Breast epithelium (tissue), 4 donors: Measurements from ENCODE around the gene ABCC11. TPM values are rescaled to one million over a fixed set of nuclear protein-coding genes. Genes with fewer than 3 reads are reported as not detected.

Source experiments
- DNase-seq, 2 donors: peaks; one replicate each; pipeline ENCODE4 v3.0.0-alpha.2; 2019; ENCODE audit warnings: low spot score in 2 of 2
- H3K27ac ChIP-seq, 2 donors: fragments of 200-600 bp; sonication (generic) in 1 of 2; one replicate each; pipeline ENCODE4 v1.5.1; 2016 to 2019; ENCODE audit warnings: mild to moderate bottlenecking in 1 of 2
- H3K27me3 ChIP-seq, 2 donors: fragments of 200-600 bp; sonication (generic) in 1 of 2; one replicate each; pipeline versions ENCODE4 v1.5.1 to v1.6.0; 2017 to 2019; ENCODE audit warnings: control low read depth in 1 of 2, mild to moderate bottlenecking in 1 of 2
- H3K36me3 ChIP-seq: fragments of 200-600 bp; one replicate; pipeline ENCODE4 v1.5.1; 2019
- H3K4me1 ChIP-seq, 2 donors: fragments of 200-600 bp; sonication (generic); one replicate each; pipeline ENCODE4 v1.5.1; 2016 to 2019; ENCODE audit warnings: control low read depth in 1 of 2
- H3K4me3 ChIP-seq, 3 donors: fragments of 200-600 bp; sonication (generic); 1 replicate in 2 of 3; 2 replicates in 1 of 3; pipeline ENCODE4 v1.5.1; 2016 to 2019; ENCODE audit warnings: mild to moderate bottlenecking in 3 of 3, moderate library complexity in 2 of 3
- H3K9me3 ChIP-seq, 2 donors: fragments of 200-600 bp; sonication (generic) in 1 of 2; one replicate each; pipeline ENCODE4 v1.5.1; 2016 to 2019; ENCODE audit warnings: control low read depth in 1 of 2
- CTCF ChIP-seq, 3 donors: fragments of 450-650 bp; IDR thresholded peaks; one replicate each; pipeline ENCODE4 v1.5.1; 2016 to 2017; ENCODE audit warnings: antibody characterized with exemption in 3 of 3, mild to moderate bottlenecking in 3 of 3, moderate library complexity in 3 of 3
- POLR2A ChIP-seq: fragments of 450-650 bp; IDR thresholded peaks from one replicate; pipeline ENCODE4 v1.6.1; 2016; ENCODE audit warnings: antibody characterized with exemption, mild to moderate bottlenecking, moderate library complexity
- POLR2AphosphoS5 ChIP-seq, 3 donors: sonication (generic); formaldehyde crosslinking; IDR thresholded peaks; one replicate each; pipeline ENCODE4 v1.6.1; 2017; ENCODE audit warnings: antibody characterized with exemption in 3 of 3
- intact Hi-C: fragments of 100-400 bp; cut with DNase I; formaldehyde crosslinking; loops from one replicate; pipeline ENCODE4 v1.15.1; 2023; ENCODE audit warnings: low total_unique reads
- total RNA-seq, 3 donors: library from RNA; depleted of rRNA; stranded (reverse); fragments of >200 nt; gene quantifications; one replicate each; pipeline ENCODE4 v1.1.0, GENCODE V29; 2016

Gene ABCC11
- total RNA-seq, 3 donors from 2014 or later: 0.32 to 31.8 (median 5.4) TPM

- peaks cover 0 to 15% of the 10 kb centered on the region in 2 donors for H3K9me3 ChIP-seq
- H3K36me3 ChIP-seq: no peaks in the 10 kb centered on the region
- H3K4me1 ChIP-seq: no peaks in the 10 kb centered on the region
- DNase-seq: no peak
- H3K27me3 ChIP-seq: no peaks in the 10 kb centered on the region
- no peak overlapping the region for H3K27ac ChIP-seq
- no peak for TF ChIP-seq CTCF (IDR thresholded peaks at IDR 0.05)
- TF ChIP-seq POLR2AphosphoS5 (IDR thresholded peaks at IDR 0.05): no peak
- no peak for TF ChIP-seq POLR2A
- intact Hi-C loops: no loop called here
- no peak overlapping the region for H3K4me3 ChIP-seq
Observed at GRCh38 chr16:48146710-48147109, 100.6 kb downstream of the ABCC11 start.

GRCh38 chr16:48146131-48146530 is 101.2 kb downstream of the ABCC11 start:
- no peaks in the 10 kb centered on the region for H3K36me3 ChIP-seq
- peaks cover 0 to 15% of the 10 kb centered on the region in 2 donors for H3K9me3 ChIP-seq
- no peak overlapping the region for H3K27ac ChIP-seq
- intact Hi-C loops: no loop called here
- no peaks in the 10 kb centered on the region for H3K4me1 ChIP-seq
- DNase-seq: no peak
- no peaks in the 10 kb centered on the region for H3K27me3 ChIP-seq
- H3K4me3 ChIP-seq: no peak overlapping the region
- TF ChIP-seq POLR2A (no peak), CTCF (IDR thresholded peaks at IDR 0.05) (no peak), POLR2AphosphoS5 (IDR thresholded peaks at IDR 0.05) (no peak)

GRCh38 chr16:48143812-48144368 is 103.4 kb downstream of the ABCC11 start:
- no peak for TF ChIP-seq CTCF (IDR thresholded peaks at IDR 0.05)
- no peak for TF ChIP-seq POLR2A
- TF ChIP-seq POLR2AphosphoS5 (IDR thresholded peaks at IDR 0.05): no peak

GRCh38 chr16:48140821-48141220 is 106.5 kb downstream of the ABCC11 start:
- intact Hi-C loops: loop anchor here (5.0 kb wide), 1 partner anchor 1439 kb away; no protein-coding TSS in a partner anchor
- no peak for TF ChIP-seq POLR2A
- no peak for TF ChIP-seq POLR2AphosphoS5 (IDR thresholded peaks at IDR 0.05)
- TF ChIP-seq CTCF (IDR thresholded peaks at IDR 0.05): no peak
- H3K4me1 ChIP-seq: no peaks in the 10 kb centered on the region
- no peaks in the 10 kb centered on the region for H3K36me3 ChIP-seq
- no peaks in the 10 kb centered on the region for H3K9me3 ChIP-seq
- no peak overlapping the region for H3K4me3 ChIP-seq
- DNase-seq: no peak
- no peaks in the 10 kb centered on the region for H3K27me3 ChIP-seq
- no peak overlapping the region for H3K27ac ChIP-seq

More at GRCh38 chr16:48143812-48144368, 103.4 kb downstream of the ABCC11 start:
- Histone ChIP-seq H3K36me3 (no peaks in the 10 kb centered on the region), H3K4me1 (no peaks in the 10 kb centered on the region), H3K27ac (no peak overlapping the region), H3K9me3 (peaks cover 0 to 7% of the 10 kb centered on the region in 2 donors), H3K27me3 (no peaks in the 10 kb centered on the region), H3K4me3 (no peak overlapping the region)
- DNase-seq: no peak
- intact Hi-C loops: loop anchor here (5.0 kb wide), 1 partner anchor 1442 kb away; no protein-coding TSS in a partner anchor

GRCh38 chr16:48139517-48139916 is 107.8 kb downstream of the ABCC11 start:
- TF ChIP-seq CTCF (IDR thresholded peaks at IDR 0.05) (no peak), POLR2A (no peak), POLR2AphosphoS5 (IDR thresholded peaks at IDR 0.05) (no peak)
- intact Hi-C loops: no loop called here
- no peaks in the 10 kb centered on the region for H3K27me3 ChIP-seq
- no peak for DNase-seq
- no peaks in the 10 kb centered on the region for H3K4me1 ChIP-seq
- no peak overlapping the region for H3K27ac ChIP-seq
- H3K9me3 ChIP-seq: no peaks in the 10 kb centered on the region
- H3K36me3 ChIP-seq: no peaks in the 10 kb centered on the region
- H3K4me3 ChIP-seq: no peak overlapping the region
